ENCODE data around the gene SDHC. TPM values are rescaled to one million over a fixed set of nuclear protein-coding genes. Genes with fewer than 3 reads are reported as not detected.

Gene SDHC
- 171 TPM in 2 replicates for total RNA-seq

- intact Hi-C loops (cut with micrococcal nuclease), result loop anchor here (1.0 to 10.0 kb wide), 6 partner anchors 8 to 430 kb away; partner anchors contain the start of genes DUSP12, NDUFS2, NIT1 and PFDN2
Observed at GRCh38 chr1:161314201-161314981, at the start of gene SDHC. Gene SDHC (plus strand): TSS chr1:161314381. CDS start chr1:161314406, 25 bp downstream.

GRCh38 chr1:161265305-161265704 is 48.9 kb upstream of the SDHC start:
- intact Hi-C loops (cut with micrococcal nuclease), result no loop called here

- intact Hi-C loops (cut with micrococcal nuclease), result no loop called here
Observed at GRCh38 chr1:161266202-161266601, 48.0 kb upstream of the SDHC start.

- intact Hi-C loops (cut with micrococcal nuclease), result no loop called here
Observed at GRCh38 chr1:161266836-161267235, 47.3 kb upstream of the SDHC start.

GRCh38 chr1:161267321-161267720 is 46.9 kb upstream of the SDHC start:
- intact Hi-C loops (cut with micrococcal nuclease), result no loop called here

GRCh38 chr1:161273402-161273801 is 40.8 kb upstream of the SDHC start:
- intact Hi-C loops (cut with micrococcal nuclease), result no loop called here

- intact Hi-C loops (cut with micrococcal nuclease), result no loop called here
Observed at GRCh38 chr1:161274874-161275273, 39.3 kb upstream of the SDHC start.

- intact Hi-C loops (cut with micrococcal nuclease), result no loop called here
Observed at GRCh38 chr1:161282991-161283390, 31.2 kb upstream of the SDHC start.

GRCh38 chr1:161285113-161285512 is 29.1 kb upstream of the SDHC start:
- intact Hi-C loops (cut with micrococcal nuclease), result no loop called here

- intact Hi-C loops (cut with micrococcal nuclease), result no loop called here
Observed at GRCh38 chr1:161285521-161285920, 28.7 kb upstream of the SDHC start.

GRCh38 chr1:161287482-161288054 is 26.6 kb upstream of the SDHC start:
- intact Hi-C loops (cut with micrococcal nuclease), result no loop called here

GRCh38 chr1:161290779-161291178 is 23.4 kb upstream of the SDHC start:
- intact Hi-C loops (cut with micrococcal nuclease), result loop anchor here (1.0 kb wide), 5 partner anchors 16 to 124 kb away; partner anchors contain the start of gene PPOX

- intact Hi-C loops (cut with micrococcal nuclease), result no loop called here
Observed at GRCh38 chr1:161297415-161297814, 16.8 kb upstream of the SDHC start.

GRCh38 chr1:161298116-161298515 is 16.1 kb upstream of the SDHC start:
- intact Hi-C loops (cut with micrococcal nuclease), result no loop called here

GRCh38 chr1:161299347-161299746 is 14.8 kb upstream of the SDHC start:
- intact Hi-C loops (cut with micrococcal nuclease), result no loop called here

GRCh38 chr1:161300478-161300877 is 13.7 kb upstream of the SDHC start:
- intact Hi-C loops (cut with micrococcal nuclease), result loop anchor here (2.0 to 10.0 kb wide), 2 partner anchors 20 to 256 kb away; partner anchors contain the start of gene USF1

- intact Hi-C loops (cut with micrococcal nuclease), result loop anchor here (10.0 kb wide), 1 partner anchor 260 kb away; the partner anchor contains the start of gene USF1
Observed at GRCh38 chr1:161304927-161305866, 9.0 kb upstream of the SDHC start.

- intact Hi-C loops (cut with micrococcal nuclease), result loop anchor here (1.0 to 10.0 kb wide), 5 partner anchors 8 to 261 kb away; partner anchors contain the start of genes NDUFS2, SDHC and USF1
Observed at GRCh38 chr1:161305867-161306519, 8.2 kb upstream of the SDHC start.

GRCh38 chr1:161307230-161307768 is 6.9 kb upstream of the SDHC start:
- intact Hi-C loops (cut with micrococcal nuclease), result loop anchor here (10.0 kb wide), 1 partner anchor 262 kb away; the partner anchor contains the start of gene USF1

- intact Hi-C loops (cut with micrococcal nuclease), result loop anchor here (10.0 kb wide), 1 partner anchor 263 kb away; the partner anchor contains the start of gene USF1
Observed at GRCh38 chr1:161307892-161308638, 6.1 kb upstream of the SDHC start.
